ENCODE results near the gene SHTN1.

The SHTN1 gene

DNA sequence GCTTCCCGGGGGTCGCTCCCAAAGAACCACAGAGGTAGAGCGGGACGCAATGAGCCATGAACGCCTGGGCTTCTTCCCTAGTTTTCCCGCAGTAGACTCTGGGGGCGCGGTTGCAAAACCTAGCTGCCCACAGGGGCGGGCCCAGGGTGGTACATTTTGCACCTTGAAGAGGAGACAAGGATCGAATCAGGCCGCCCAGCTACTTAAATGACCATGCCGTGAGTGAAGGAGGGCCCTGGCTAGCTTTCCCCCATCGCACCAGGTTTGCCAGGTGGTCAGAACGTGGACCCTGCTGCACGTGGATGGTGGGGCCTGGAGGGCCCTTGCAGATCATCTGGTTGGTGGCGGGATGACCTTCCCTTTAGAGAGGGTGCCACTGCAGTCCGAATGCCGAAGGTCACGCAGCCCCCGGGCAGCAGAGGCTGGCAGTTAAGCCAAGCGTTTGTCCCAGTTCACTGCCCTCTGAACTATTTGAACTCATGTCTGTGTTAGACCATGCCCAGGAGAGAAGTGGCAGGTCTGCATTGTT, 604 bp upstream of the SHTN1 start:
- Histone ChIP-seq H3K27me3 (ENCODE audit: control insufficient read depth, low read length) (peaks cover 22% of the 10 kb centered on the region), H3K4me2 (ENCODE audit: low read length) (peak overlapping the region; percentile 74), H3K9me3 (ENCODE audit: control insufficient read depth, insufficient read depth, low read length) (no peaks in the 10 kb centered on the region), H3K4me3 (ENCODE audit: low read length) (peak overlapping the region; percentile 68), H3K79me2 (ENCODE audit: control insufficient read depth, low read length) (no peaks in the 10 kb centered on the region), H3K4me1 (ENCODE audit: control insufficient read depth, low read length) (no peaks in the 10 kb centered on the region; the same call in 1 of the 2 replicates), H3K9me2 (replicated peaks; ENCODE audit: control insufficient read depth, low read length) (no peaks in the 10 kb centered on the region), H3K27ac (ENCODE audit: low read depth, low read length) (no peak overlapping the region), H3F3A (ENCODE audit: control insufficient read depth, insufficient read depth) (no peaks in the 10 kb centered on the region), H3K36me3 (ENCODE audit: control insufficient read depth, low read length) (no peaks in the 10 kb centered on the region), H4K20me1 (ENCODE audit: control insufficient read depth, insufficient read depth, low read depth, low read length) (no peaks in the 10 kb centered on the region)
- no peak for TF ChIP-seq EZH2phosphoT487 (IDR thresholded peaks at IDR 0.05; ENCODE audit: borderline replicate concordance, low read length)

DNA sequence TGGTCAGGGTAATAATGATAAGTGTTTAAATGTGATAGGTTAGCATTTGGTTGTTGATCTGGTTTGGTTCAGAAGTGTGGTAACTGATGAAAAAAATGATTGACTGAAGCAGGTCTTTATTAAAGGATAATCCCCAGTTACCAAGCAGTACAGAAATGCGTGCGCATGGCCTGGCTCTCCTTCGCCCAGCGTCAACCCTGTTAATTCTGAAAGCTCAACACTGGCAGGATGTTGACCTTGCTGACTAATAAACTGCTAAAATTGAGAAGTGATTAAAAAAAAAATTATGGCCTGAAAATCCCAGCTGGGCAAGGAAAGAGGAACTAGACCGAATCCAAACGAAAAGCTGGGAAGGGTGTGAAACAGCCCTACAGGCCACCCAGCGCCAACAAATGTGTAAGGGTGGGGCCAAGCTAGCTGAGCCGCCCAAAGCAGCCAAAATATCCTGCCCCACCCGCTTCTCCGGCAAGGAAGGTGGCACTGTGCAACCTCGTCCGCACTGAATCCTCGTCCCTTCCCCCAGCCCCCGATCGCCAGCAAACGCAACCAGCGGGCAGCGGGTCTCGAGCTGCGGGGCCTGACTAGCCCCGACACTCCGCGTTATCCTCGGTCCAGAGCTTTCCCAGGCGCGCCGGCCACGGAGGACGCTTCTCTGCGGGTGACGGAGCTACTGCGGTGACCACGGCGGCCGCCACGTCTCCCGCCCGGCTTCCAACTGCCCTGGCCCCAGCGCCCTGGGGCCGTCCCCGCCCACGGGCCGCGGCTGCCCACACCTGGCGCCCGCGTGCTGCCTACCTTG, 561 bp downstream of the SHTN1 start:
- TF ChIP-seq, protein P1, sequence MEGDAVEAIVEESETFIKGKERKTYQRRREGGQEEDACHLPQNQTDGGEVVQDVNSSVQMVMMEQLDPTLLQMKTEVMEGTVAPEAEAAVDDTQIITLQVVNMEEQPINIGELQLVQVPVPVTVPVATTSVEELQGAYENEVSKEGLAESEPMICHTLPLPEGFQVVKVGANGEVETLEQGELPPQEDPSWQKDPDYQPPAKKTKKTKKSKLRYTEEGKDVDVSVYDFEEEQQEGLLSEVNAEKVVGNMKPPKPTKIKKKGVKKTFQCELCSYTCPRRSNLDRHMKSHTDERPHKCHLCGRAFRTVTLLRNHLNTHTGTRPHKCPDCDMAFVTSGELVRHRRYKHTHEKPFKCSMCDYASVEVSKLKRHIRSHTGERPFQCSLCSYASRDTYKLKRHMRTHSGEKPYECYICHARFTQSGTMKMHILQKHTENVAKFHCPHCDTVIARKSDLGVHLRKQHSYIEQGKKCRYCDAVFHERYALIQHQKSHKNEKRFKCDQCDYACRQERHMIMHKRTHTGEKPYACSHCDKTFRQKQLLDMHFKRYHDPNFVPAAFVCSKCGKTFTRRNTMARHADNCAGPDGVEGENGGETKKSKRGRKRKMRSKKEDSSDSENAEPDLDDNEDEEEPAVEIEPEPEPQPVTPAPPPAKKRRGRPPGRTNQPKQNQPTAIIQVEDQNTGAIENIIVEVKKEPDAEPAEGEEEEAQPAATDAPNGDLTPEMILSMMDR (IDR thresholded peaks at IDR 0.05; ENCODE audit: low read depth, low read length, poor library complexity, severe bottlenecking) = no peak
- Histone ChIP-seq H3F3A (ENCODE audit: control insufficient read depth, insufficient read depth) (no peaks in the 10 kb centered on the region), H3K27ac (ENCODE audit: low read depth, low read length) (no peak overlapping the region), H3K9me2 (replicated peaks; ENCODE audit: control insufficient read depth, low read length) (no peaks in the 10 kb centered on the region), H3K27me3 (ENCODE audit: control insufficient read depth, low read length) (peaks cover 22% of the 10 kb centered on the region), H4K20me1 (ENCODE audit: control insufficient read depth, insufficient read depth, low read depth, low read length) (no peaks in the 10 kb centered on the region), H3K36me3 (ENCODE audit: control insufficient read depth, low read length) (no peaks in the 10 kb centered on the region), H3K9me3 (ENCODE audit: control insufficient read depth, insufficient read depth, low read length) (no peaks in the 10 kb centered on the region), H3K79me2 (ENCODE audit: control insufficient read depth, low read length) (no peaks in the 10 kb centered on the region), H3K4me1 (ENCODE audit: control insufficient read depth, low read length) (no peaks in the 10 kb centered on the region; the same call in 1 of the 2 replicates), H3K4me3 (ENCODE audit: low read length) (peak overlapping the region; percentile 68), H3K4me2 (ENCODE audit: low read length) (peak overlapping the region; percentile 74)

DNA sequence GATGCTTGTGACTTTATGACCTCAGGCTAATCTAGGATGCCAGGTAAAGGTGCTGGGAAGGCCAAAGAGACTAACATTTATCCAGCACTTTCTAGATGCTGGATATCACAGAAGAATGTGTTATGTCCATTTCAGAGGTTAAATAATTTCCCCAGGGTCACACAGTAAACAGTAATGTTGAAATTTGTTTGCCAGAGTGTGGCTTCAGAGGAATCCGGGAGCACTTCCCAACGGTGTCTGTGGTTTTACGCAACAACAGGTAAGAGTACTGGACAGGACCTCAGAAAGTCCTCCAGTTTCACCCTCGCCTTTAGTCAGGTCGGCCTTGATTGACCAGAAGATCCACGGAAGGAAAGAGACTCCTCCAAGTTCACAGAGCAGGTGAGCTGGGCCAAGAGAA, 1.7 kb downstream of the SHTN1 start:
- TF ChIP-seq, protein P1 (IDR thresholded peaks at IDR 0.05; ENCODE audit: low read depth, low read length, poor library complexity, severe bottlenecking) = no peak
- TF ChIP-seq EZH2phosphoT487 (IDR thresholded peaks at IDR 0.05; ENCODE audit: borderline replicate concordance, low read length) = no peak
- Histone ChIP-seq H4K20me1 (ENCODE audit: control insufficient read depth, insufficient read depth, low read depth, low read length) (no peaks in the 10 kb centered on the region), H3K36me3 (ENCODE audit: control insufficient read depth, low read length) (no peaks in the 10 kb centered on the region), H3F3A (ENCODE audit: control insufficient read depth, insufficient read depth) (no peaks in the 10 kb centered on the region), H3K9me2 (replicated peaks; ENCODE audit: control insufficient read depth, low read length) (no peaks in the 10 kb centered on the region), H3K27me3 (ENCODE audit: control insufficient read depth, low read length) (peaks cover 22% of the 10 kb centered on the region), H3K9me3 (ENCODE audit: control insufficient read depth, insufficient read depth, low read length) (no peaks in the 10 kb centered on the region), H3K79me2 (ENCODE audit: control insufficient read depth, low read length) (no peaks in the 10 kb centered on the region), H3K27ac (ENCODE audit: low read depth, low read length) (no peak overlapping the region), H3K4me2 (ENCODE audit: low read length) (no peak overlapping the region), H3K4me1 (ENCODE audit: control insufficient read depth, low read length) (no peaks in the 10 kb centered on the region; the same call in 1 of the 2 replicates), H3K4me3 (ENCODE audit: low read length) (no peak overlapping the region)

DNA sequence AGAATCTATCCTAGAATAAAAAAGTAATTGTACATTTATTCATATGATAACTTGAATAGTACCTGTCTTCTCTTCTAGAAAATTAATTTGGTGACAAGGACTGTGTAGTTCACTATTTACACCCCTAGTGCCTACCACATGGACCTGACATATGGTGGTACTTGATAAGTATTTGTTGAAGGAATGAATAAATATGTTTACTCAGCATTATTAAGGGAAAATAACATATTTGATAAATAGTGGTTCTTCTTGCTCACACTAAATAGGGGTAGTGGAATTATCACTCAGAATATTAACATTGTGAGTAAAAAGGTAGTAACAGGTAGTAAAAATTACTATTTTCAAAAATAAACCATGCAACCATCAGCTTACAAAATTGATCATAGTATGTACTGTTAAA, 2.8 kb downstream of the SHTN1 start:
- Histone ChIP-seq H4K20me1 (ENCODE audit: control insufficient read depth, insufficient read depth, low read depth, low read length) (no peaks in the 10 kb centered on the region), H3K9me3 (ENCODE audit: control insufficient read depth, insufficient read depth, low read length) (no peaks in the 10 kb centered on the region), H3K4me2 (ENCODE audit: low read length) (no peak overlapping the region), H3K4me1 (ENCODE audit: control insufficient read depth, low read length) (no peaks in the 10 kb centered on the region; the same call in 1 of the 2 replicates), H3K36me3 (ENCODE audit: control insufficient read depth, low read length) (no peaks in the 10 kb centered on the region), H3F3A (ENCODE audit: control insufficient read depth, insufficient read depth) (no peaks in the 10 kb centered on the region), H3K79me2 (ENCODE audit: control insufficient read depth, low read length) (no peaks in the 10 kb centered on the region), H3K27me3 (ENCODE audit: control insufficient read depth, low read length) (peaks cover 23% of the 10 kb centered on the region), H3K27ac (ENCODE audit: low read depth, low read length) (no peak overlapping the region), H3K4me3 (ENCODE audit: low read length) (no peak overlapping the region), H3K9me2 (replicated peaks; ENCODE audit: control insufficient read depth, low read length) (no peaks in the 10 kb centered on the region)
- TF ChIP-seq EZH2phosphoT487 (IDR thresholded peaks at IDR 0.05; ENCODE audit: borderline replicate concordance, low read length) = no peak
- TF ChIP-seq, protein P1 (IDR thresholded peaks at IDR 0.05; ENCODE audit: low read depth, low read length, poor library complexity, severe bottlenecking) = no peak

Measured in DOHH2 (cell line).